ENCODE results near the gene GPBP1L1.

DNA sequence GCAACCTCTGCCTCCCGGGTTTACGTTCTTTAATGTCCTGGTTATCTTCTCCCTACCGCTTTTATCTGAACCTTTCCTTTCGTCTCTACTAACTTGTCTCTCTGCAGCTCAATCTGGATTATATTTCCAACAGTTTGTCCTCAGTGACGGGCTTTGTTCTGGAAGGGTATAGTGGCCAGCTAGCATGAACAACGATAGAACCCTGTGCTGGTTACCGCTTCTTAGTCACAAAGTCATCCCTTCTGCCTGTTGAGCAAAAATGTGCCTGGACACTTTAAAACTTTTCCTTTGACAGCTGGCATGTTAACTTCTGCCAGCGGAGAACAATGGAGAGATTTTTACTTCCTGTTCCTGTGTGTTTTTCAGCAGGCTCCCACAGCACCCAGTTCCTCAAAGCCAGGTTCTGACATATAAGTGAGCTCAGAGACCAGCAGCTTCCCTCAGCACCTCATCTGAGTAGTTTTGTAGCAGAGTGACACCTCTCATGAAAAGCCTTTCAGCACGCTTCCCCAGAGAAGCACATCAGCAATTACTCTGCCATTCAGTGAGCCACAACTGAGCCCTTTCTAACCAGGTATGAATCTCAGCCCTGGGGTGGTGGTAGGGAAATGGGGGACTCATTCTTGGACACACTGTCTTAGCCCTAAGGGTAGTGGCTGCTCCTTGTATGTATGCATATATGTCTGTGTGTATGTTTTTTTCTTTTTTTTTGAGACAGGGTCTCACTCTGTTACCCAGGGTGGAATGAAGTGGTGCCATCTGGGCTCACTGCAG, 38.9 kb downstream of the GPBP1L1 start:
- TF ChIP-seq CTCF (IDR thresholded peaks at IDR 0.05) = no peak
- no peak for TF ChIP-seq POLR2A (IDR thresholded peaks at IDR 0.05)
- TF ChIP-seq EP300 (IDR thresholded peaks at IDR 0.05) = no peak

Data from ovary (tissue), 3 donors.